ENCODE measurements around the gene FANCI. TPM values are rescaled to one million over a fixed set of nuclear protein-coding genes. Genes with fewer than 3 reads are reported as not detected.

The FANCI gene
- total RNA-seq, 1 donor from 2014 or later = 66.8 TPM

DNA sequence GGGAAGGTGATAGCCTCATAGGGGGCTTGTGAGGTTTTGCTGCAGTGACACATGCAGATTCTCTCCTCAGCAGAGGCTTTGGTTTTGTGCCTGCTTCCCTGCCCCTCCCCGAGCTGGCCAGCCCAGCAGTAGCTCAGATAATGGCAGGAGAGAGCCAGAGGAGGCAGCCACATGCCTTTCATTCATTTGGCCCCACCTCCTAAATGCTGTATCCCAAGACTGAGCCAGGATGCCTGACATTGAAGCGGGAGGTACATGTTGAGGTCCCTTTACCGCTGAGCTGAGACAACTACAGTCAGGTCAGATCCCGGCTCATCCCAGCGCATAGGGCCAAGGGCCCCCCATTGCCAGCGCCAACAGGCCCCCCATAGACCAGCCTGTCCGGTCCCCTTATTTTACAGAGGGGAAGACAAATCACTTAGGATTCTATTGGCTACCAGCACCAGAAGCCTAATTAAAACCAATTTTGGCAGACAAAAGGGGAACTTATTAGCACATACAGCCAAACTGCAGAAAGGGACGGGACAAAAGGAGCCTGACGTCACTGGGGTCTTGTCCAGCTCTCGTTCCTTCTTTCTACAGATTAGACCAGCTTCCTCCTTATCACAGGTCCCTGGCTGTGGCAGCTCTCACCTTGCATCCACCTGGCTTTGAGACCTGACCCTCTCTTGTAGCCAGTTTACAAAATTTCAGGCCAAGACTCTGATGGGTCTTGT, 102.9 kb downstream of the FANCI start:
- TF ChIP-seq, protein P1, sequence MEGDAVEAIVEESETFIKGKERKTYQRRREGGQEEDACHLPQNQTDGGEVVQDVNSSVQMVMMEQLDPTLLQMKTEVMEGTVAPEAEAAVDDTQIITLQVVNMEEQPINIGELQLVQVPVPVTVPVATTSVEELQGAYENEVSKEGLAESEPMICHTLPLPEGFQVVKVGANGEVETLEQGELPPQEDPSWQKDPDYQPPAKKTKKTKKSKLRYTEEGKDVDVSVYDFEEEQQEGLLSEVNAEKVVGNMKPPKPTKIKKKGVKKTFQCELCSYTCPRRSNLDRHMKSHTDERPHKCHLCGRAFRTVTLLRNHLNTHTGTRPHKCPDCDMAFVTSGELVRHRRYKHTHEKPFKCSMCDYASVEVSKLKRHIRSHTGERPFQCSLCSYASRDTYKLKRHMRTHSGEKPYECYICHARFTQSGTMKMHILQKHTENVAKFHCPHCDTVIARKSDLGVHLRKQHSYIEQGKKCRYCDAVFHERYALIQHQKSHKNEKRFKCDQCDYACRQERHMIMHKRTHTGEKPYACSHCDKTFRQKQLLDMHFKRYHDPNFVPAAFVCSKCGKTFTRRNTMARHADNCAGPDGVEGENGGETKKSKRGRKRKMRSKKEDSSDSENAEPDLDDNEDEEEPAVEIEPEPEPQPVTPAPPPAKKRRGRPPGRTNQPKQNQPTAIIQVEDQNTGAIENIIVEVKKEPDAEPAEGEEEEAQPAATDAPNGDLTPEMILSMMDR (conservative IDR thresholded peaks at IDR 0.05) = no peak
- Mint-ChIP-seq H3K4me3 (no peak overlapping the region), H3K36me3 (no peaks in the 10 kb centered on the region), H3K27ac (no peak overlapping the region), H3K4me1 (ENCODE audit: unreplicated experiment) (no peaks in the 10 kb centered on the region), H3K9me3 (no peaks in the 10 kb centered on the region), H3K27me3 (peaks cover 40% of the 10 kb centered on the region)
- no peak for DNase-seq (ENCODE audit: extremely low spot score, unreplicated experiment)

- no peaks in the 10 kb centered on the region for H3K9me3 Mint-ChIP-seq
- no peaks in the 10 kb centered on the region for H3K36me3 Mint-ChIP-seq
- peaks cover 56% of the 10 kb centered on the region for H3K27me3 Mint-ChIP-seq
- H3K27ac Mint-ChIP-seq = no peak overlapping the region
- no peak overlapping the region for H3K4me3 Mint-ChIP-seq
- TF ChIP-seq, protein P1 (conservative IDR thresholded peaks at IDR 0.05) = no peak
- no peaks in the 10 kb centered on the region for H3K4me1 Mint-ChIP-seq (ENCODE audit: unreplicated experiment)
- DNase-seq (ENCODE audit: extremely low spot score, unreplicated experiment) = no peak
Measured at GRCh38 chr15:89349206-89349558, 105.4 kb downstream of the FANCI start.

GRCh38 chr15:89352476-89352875, 108.7 kb downstream of the FANCI start:
- TF ChIP-seq, protein P1 (conservative IDR thresholded peaks at IDR 0.05) = no peak
- H3K4me3 Mint-ChIP-seq = no peak overlapping the region
- no peaks in the 10 kb centered on the region for H3K9me3 Mint-ChIP-seq
- peaks cover 70% of the 10 kb centered on the region for H3K27me3 Mint-ChIP-seq
- H3K36me3 Mint-ChIP-seq = no peaks in the 10 kb centered on the region
- H3K4me1 Mint-ChIP-seq (ENCODE audit: unreplicated experiment) = no peaks in the 10 kb centered on the region
- no peak for DNase-seq (ENCODE audit: extremely low spot score, unreplicated experiment)
- H3K27ac Mint-ChIP-seq = no peak overlapping the region

- H3K27ac Mint-ChIP-seq = no peak overlapping the region
- peaks cover 78% of the 10 kb centered on the region for H3K27me3 Mint-ChIP-seq
- TF ChIP-seq, protein P1 (conservative IDR thresholded peaks at IDR 0.05) = no peak
- H3K4me3 Mint-ChIP-seq = no peak overlapping the region
- H3K36me3 Mint-ChIP-seq = no peaks in the 10 kb centered on the region
- no peak for DNase-seq (ENCODE audit: extremely low spot score, unreplicated experiment)
- H3K4me1 Mint-ChIP-seq (ENCODE audit: unreplicated experiment) = no peaks in the 10 kb centered on the region
- H3K9me3 Mint-ChIP-seq = no peaks in the 10 kb centered on the region
Measured at GRCh38 chr15:89353991-89354390, 110.2 kb downstream of the FANCI start.

DNA sequence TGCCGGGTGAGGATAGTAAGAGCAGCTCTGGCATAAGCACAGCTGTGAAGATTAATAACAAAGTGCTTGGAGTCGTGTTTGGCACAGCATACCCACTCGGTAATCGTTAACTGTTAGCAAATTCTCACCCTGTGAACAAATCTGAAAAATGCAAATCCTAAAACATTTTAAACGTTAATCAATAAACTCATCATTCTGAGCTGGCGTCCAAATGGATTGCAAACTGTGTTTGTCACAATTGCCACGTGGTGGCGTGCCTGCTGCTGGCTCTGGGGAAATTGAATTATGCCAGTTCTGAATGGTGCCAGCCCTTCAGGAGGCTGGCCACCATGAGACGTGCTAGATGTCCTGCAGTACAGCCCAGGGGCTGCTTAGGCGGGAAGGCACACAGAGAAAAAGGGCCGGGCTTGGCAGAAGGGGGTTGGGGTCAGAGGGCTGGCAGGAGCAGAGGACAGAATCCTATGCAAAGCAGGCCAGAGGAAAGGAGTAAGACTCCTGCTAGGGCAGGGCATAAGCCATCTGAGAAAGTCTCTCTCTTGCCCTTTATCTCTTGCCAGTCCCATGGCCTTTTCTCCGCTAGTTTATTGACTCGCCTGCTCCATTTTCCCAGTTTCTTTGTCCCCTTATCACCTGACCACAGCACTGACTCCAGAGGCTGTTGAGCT, 113.0 kb downstream of the FANCI start:
- no peak overlapping the region for H3K27ac Mint-ChIP-seq
- TF ChIP-seq, protein P1 (conservative IDR thresholded peaks at IDR 0.05) = peak; percentile 54
- no peak overlapping the region for H3K4me3 Mint-ChIP-seq
- H3K36me3 Mint-ChIP-seq = no peaks in the 10 kb centered on the region
- H3K9me3 Mint-ChIP-seq = no peaks in the 10 kb centered on the region
- no peak for DNase-seq (ENCODE audit: extremely low spot score, unreplicated experiment)
- peaks cover 88% of the 10 kb centered on the region for H3K27me3 Mint-ChIP-seq
- no peaks in the 10 kb centered on the region for H3K4me1 Mint-ChIP-seq (ENCODE audit: unreplicated experiment)
